Measurements from ENCODE around the gene GOLPH3L. TPM values are rescaled to one million over a fixed set of nuclear protein-coding genes. Genes with fewer than 3 reads are reported as not detected.
A peak's percentile ranks its signal among the peaks of the same experiment; 100 is the strongest.

The GOLPH3L gene
- total and polyA plus RNA-seq, 2 donors (not counting 1 experiment from before 2014, with no cell fraction given) = 7.4 to 25.3 TPM

GRCh38 chr1:150613061-150613920, 83.7 kb downstream of the GOLPH3L start:
- Histone ChIP-seq H3K27ac (ENCODE audit: low read length in 2 of 2) (peak overlapping the region; percentile 44 to 95), H3K4me3 (ENCODE audit: control extremely low read depth in 1 of 5, extremely low read depth in 1 of 5, insufficient read depth in 1 of 5, low read depth in 2 of 5, low read length in 4 of 5) (no peak overlapping the region), H3K27me3 (replicated peaks in 1 of 4; ENCODE audit: control extremely low read depth in 1 of 4, control insufficient read depth in 3 of 4, insufficient read depth in 4 of 4, low read length in 3 of 4) (no peaks in the 10 kb centered on the region), H3K4me2 (replicated peaks; ENCODE audit: low read depth, low read length, poor library complexity, severe bottlenecking) (peak overlapping the region; percentile 3), H3K79me2 (ENCODE audit: control insufficient read depth, insufficient read depth, low read length) (peaks cover 59% of the 10 kb centered on the region), H4K20me1 (ENCODE audit: control insufficient read depth, insufficient read depth, low read length, poor library complexity, severe bottlenecking) (peaks cover 6% of the 10 kb centered on the region), H3K36me3 (replicated peaks in 1 of 2; ENCODE audit: control extremely low read depth in 1 of 2, control insufficient read depth in 1 of 2, extremely low read depth in 1 of 2, insufficient read depth in 2 of 2, low read length in 1 of 2) (peaks cover 0 to 18% of the 10 kb centered on the region in 2 experiments), H3K9me3 (ENCODE audit: control extremely low read depth in 1 of 3, control insufficient read depth in 2 of 3, insufficient read depth in 1 of 3, low read length in 2 of 3) (no peaks in the 10 kb centered on the region), H2AFZ (ENCODE audit: insufficient read depth, low read depth, low read length, poor library complexity, severe bottlenecking) (no peak overlapping the region), H3K9ac (ENCODE audit: low read length) (no peak overlapping the region), H3K4me1 (ENCODE audit: control insufficient read depth in 2 of 2, insufficient read depth in 2 of 2, low read length in 2 of 2) (peaks cover 35 to 41% of the 10 kb centered on the region in 2 donors)
- 20% methylated on average over 2 of the region's 12 CpGs for WGBS (ENCODE audit: insufficient coverage)
- ChIA-PET CTCF (interaction anchor here (0.9 to 23.2 kb wide), 5 partner anchors 9 to 394 kb away, joined by 3 to 661 read pairs (median 4); partner anchors contain the start of genes ENSA, MCL1 and MINDY1), POLR2A (interaction anchor here (3.7 kb wide), 1 partner anchor 51 kb away, joined by 22 read pairs; no protein-coding TSS in a partner anchor)
- intact Hi-C loops (cut with micrococcal nuclease) = no loop called here
- peak overlapping the region; percentile 92 for H3K27ac Mint-ChIP-seq
- ATAC-seq (ENCODE audit: low read depth) (peak; percentile 55), DNase-seq (peak; percentile 74)
- peaks cover 44% of the 10 kb centered on the region for H3K4me1 Mint-ChIP-seq
- H3K27me3 Mint-ChIP-seq = no peaks in the 10 kb centered on the region
- peak overlapping the region; percentile 72 for H3K4me3 Mint-ChIP-seq
- no peaks in the 10 kb centered on the region for H3K9me3 Mint-ChIP-seq (ENCODE audit: insufficient read depth)
- TF ChIP-seq CTCF (IDR thresholded peaks at IDR 0.05) (no peak), EZH2 (IDR thresholded peaks at IDR 0.05; ENCODE audit: borderline replicate concordance, insufficient read depth, low read depth, low read length, poor library complexity, severe bottlenecking) (no peak)

- peak overlapping the region; percentile 62 for H3K4me2 ChIP-seq (replicated peaks; ENCODE audit: low read depth, low read length, poor library complexity, severe bottlenecking)
- H3K4me3 ChIP-seq (ENCODE audit: control extremely low read depth in 1 of 5, extremely low read depth in 1 of 5, insufficient read depth in 1 of 5, low read depth in 2 of 5, low read length in 4 of 5) = peak overlapping the region in 1 of 5 experiments; percentile 3
- Mint-ChIP-seq H3K9me3 (ENCODE audit: insufficient read depth) (no peaks in the 10 kb centered on the region), H3K4me1 (peaks cover 44% of the 10 kb centered on the region), H3K27ac (peak overlapping the region; percentile 92), H3K27me3 (no peaks in the 10 kb centered on the region), H3K4me3 (peak overlapping the region; percentile 74)
- no CpG with 5 or more reads among the region's 3 CpGs for WGBS (ENCODE audit: insufficient coverage)
- intact Hi-C loops (cut with micrococcal nuclease) = no loop called here
- peaks cover 6% of the 10 kb centered on the region for H4K20me1 ChIP-seq (ENCODE audit: control insufficient read depth, insufficient read depth, low read length, poor library complexity, severe bottlenecking)
- no peak overlapping the region for H2AFZ ChIP-seq (ENCODE audit: insufficient read depth, low read depth, low read length, poor library complexity, severe bottlenecking)
- no peaks in the 10 kb centered on the region for H3K27me3 ChIP-seq (replicated peaks in 1 of 4; ENCODE audit: control extremely low read depth in 1 of 4, control insufficient read depth in 3 of 4, insufficient read depth in 4 of 4, low read length in 3 of 4)
- no peaks in the 10 kb centered on the region for H3K9me3 ChIP-seq (ENCODE audit: control extremely low read depth in 1 of 3, control insufficient read depth in 2 of 3, insufficient read depth in 1 of 3, low read length in 2 of 3)
- peak overlapping the region; percentile 21 for H3K9ac ChIP-seq (ENCODE audit: low read length)
- peak overlapping the region; percentile 87 to 95 for H3K27ac ChIP-seq (ENCODE audit: low read length in 2 of 2)
- CTCF ChIA-PET = interaction anchor here (0.6 to 23.2 kb wide), 7 partner anchors 9 to 653 kb away, joined by 3 to 661 read pairs (median 4); partner anchors contain the start of genes ENSA, GOLPH3L, MCL1 and MINDY1
- peaks cover 0 to 10% of the 10 kb centered on the region in 2 experiments for H3K36me3 ChIP-seq (replicated peaks in 1 of 2; ENCODE audit: control extremely low read depth in 1 of 2, control insufficient read depth in 1 of 2, extremely low read depth in 1 of 2, insufficient read depth in 2 of 2, low read length in 1 of 2)
- peaks cover 49% of the 10 kb centered on the region for H3K79me2 ChIP-seq (ENCODE audit: control insufficient read depth, insufficient read depth, low read length)
- DNase-seq (no peak), ATAC-seq (ENCODE audit: low read depth) (no peak)
- no peak for TF ChIP-seq CTCF (IDR thresholded peaks at IDR 0.05)
- no peak for TF ChIP-seq EZH2 (IDR thresholded peaks at IDR 0.05; ENCODE audit: borderline replicate concordance, insufficient read depth, low read depth, low read length, poor library complexity, severe bottlenecking)
- POLR2A ChIA-PET = interaction anchor here (0.6 to 3.7 kb wide), 6 partner anchors 8 to 49 kb away, joined by 3 to 22 read pairs (median 4); partner anchors contain the start of gene MCL1
- peaks cover 35 to 41% of the 10 kb centered on the region in 2 donors for H3K4me1 ChIP-seq (ENCODE audit: control insufficient read depth in 2 of 2, insufficient read depth in 2 of 2, low read length in 2 of 2)
Observed at GRCh38 chr1:150612014-150612345, 85.0 kb downstream of the GOLPH3L start.
